OCI-LY3 (cell line): Measurements from ENCODE around the gene CTDSPL.

Source experiments
- EZH2phosphoT487 ChIP-seq: fragments of 200-600 bp; shearing (Covaris generic); IDR thresholded peaks from 2 replicates; pipeline ENCODE4 v1.6.1; 2018; ENCODE audit warnings: antibody characterized with exemption, mixed run types, low read depth
- TF ChIP-seq, protein P1 (sequence below): fragments of 200-600, 300-600 bp; sonication (generic); IDR thresholded peaks from 2 replicates; pipeline ENCODE4 v1.5.1; 2014; ENCODE audit warnings: antibody characterized with exemption, low read length, low read depth

DNA sequence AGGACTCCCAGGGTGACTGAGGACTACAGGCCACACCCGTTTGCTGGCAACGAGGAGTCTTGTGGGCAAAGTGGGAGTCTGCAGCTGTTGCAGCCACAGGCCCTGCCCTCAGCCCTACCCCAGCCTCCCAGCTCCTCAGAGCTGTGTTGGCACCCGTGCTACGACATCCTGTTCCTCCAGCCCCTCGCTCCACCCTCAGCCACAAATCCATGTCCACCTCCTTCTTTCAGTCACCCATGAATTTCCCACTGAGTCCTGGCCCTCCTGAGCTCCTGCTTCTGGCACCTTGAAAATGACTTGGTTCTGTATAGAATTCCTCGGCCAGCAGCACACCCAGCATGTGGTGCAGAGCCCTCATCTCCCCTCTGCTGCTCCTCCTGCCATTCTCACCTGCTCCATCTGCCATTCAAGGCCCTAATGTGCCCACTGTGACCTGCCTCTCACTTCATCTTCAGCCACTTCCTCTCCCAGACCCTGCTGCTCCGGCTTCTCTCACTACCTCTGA, 108.0 kb downstream of the CTDSPL start:
- TF ChIP-seq, protein P1, sequence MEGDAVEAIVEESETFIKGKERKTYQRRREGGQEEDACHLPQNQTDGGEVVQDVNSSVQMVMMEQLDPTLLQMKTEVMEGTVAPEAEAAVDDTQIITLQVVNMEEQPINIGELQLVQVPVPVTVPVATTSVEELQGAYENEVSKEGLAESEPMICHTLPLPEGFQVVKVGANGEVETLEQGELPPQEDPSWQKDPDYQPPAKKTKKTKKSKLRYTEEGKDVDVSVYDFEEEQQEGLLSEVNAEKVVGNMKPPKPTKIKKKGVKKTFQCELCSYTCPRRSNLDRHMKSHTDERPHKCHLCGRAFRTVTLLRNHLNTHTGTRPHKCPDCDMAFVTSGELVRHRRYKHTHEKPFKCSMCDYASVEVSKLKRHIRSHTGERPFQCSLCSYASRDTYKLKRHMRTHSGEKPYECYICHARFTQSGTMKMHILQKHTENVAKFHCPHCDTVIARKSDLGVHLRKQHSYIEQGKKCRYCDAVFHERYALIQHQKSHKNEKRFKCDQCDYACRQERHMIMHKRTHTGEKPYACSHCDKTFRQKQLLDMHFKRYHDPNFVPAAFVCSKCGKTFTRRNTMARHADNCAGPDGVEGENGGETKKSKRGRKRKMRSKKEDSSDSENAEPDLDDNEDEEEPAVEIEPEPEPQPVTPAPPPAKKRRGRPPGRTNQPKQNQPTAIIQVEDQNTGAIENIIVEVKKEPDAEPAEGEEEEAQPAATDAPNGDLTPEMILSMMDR = no peak
- no peak for TF ChIP-seq EZH2phosphoT487
